ENCODE data around the gene LAMA4.

GRCh38 chr6:112188906-112189305, 65.5 kb downstream of the LAMA4 start:
- TF ChIP-seq CTCF (IDR thresholded peaks at IDR 0.05) (no peak), EP300 (IDR thresholded peaks at IDR 0.05) (no peak)
